ENCODE measurements around the gene CPNE8.
A peak's percentile ranks its signal among the peaks of the same experiment; 100 is the strongest.
"Not testable (repeated sequence)": the region's sequence is repeated elsewhere in the genome, so short reads cannot be mapped to it uniquely, and the experiment has no call there.

Gene CPNE8

DNA sequence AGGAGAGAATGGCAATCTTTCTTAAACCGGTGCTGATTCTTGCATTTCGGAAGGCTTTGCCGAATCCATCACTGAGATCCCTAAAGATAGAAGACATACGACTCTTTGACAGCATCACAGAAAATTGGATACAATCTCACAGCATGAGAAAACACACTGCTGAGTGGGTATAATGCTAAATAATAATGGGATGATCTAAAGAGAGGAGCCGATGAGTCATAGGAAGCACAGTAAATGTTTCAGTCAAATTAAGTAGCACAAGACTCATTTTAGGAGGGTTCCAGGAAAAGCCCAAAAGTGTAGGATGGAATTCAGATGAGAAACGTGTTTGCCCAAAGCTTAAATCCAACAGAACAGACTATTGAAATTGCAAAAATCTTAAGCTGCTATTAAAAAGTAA, 81.7 kb downstream of the CPNE8 start:
- no peak for DNase-seq

DNA sequence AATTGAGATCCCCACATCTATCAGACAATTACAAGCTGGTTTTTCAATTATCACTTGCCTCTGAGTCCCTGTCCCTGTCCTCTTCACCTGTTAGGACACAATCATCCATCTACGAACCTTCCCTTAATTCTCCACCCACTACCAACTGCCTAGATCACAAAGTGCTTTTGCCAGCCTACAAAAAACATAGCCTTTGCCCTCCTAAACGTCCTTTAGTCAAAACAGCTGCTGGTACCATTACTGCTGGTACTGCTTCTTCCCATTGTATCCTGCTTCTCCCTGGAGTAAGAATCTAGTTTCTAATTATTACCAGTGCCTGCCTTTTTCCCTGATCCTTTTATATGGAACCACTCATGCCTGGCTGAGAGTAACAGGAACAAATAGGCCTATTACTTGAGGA, 82.1 kb downstream of the CPNE8 start:
- no peak for DNase-seq

DNA sequence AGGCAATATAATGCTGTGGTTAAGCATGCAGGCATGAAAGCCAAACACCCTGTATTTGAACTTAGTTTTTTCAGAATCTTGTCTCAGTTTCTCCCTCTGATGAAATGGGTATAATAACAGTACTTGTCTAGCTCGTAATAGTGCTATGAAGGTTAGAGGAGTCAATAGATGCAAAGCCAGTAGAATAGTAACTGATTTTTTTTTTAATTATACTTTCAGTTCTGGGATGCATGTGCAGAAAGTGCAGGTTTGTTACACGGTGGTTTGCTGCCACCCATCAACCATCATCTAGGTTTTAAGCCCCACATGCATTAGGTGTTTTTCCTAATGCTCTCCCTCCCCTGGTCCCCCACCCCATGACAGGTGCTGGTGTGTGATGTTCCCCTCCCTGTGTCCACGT, 87.4 kb downstream of the CPNE8 start:
- DNase-seq = no peak

DNA sequence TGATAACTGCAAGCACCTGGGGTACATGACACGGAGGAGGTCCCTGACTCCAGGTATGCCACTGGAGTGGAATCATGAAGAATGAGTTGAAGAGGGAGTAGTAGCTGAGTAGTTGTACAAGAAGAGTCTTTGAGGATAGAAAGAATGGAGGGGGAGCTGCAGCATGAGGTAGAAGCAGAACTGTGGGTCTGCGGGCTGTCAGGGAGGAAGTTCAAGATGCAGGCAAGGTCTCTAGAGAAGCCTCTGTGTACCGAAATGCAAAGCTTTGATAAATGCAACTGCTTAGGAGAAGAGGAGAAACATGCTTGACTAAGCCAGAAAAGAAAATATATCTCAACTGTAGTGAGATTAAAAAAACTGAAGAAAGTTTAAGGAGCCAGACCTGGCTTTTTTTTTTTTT, 91.5 kb downstream of the CPNE8 start:
- DNase-seq = no peak

DNA sequence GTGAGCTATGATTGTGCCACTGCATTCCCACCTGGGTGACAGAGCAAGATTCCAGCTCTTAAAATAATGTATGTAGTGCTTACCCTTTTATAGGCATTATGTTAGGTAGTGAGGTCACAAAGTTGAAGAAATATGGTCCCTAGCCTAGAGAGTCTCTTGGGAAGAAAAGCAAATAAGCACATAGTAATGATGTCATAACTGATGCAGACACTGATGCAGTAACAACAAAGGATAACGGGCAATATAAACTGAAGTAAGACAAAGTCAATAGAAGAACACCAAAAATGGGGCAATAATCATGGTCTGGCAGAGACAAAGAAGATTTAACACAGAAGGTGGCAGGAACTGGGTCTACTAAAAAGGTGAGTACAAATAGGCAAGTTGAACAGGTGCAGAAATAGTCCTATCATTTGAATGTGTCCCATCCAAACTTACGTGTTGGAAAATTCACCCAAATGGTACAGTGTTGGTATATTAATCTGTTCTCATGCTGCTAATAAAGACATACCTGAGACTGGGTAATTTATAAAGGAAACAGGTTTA, 93.5 kb downstream of the CPNE8 start:
- no peak for DNase-seq

DNA sequence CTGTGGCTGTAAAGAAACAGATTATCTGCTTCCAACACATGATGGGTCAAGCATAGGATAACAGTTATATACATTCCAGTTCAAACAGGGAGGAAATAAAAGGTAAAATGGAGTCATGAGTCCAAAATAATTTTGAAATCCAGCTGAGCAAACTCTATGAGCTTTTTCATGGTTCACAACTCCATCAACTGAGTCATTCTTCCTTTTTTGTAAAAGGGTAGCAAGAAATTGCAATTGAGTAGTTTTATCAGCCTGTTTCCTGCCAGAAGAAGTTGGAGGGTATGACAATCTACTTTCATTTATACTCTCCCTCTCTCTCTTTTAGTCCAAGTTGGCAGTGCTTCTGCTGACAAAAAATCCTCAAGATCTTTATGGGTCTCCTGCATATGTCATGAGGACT, 95.6 kb downstream of the CPNE8 start:
- no peak for DNase-seq

DNA sequence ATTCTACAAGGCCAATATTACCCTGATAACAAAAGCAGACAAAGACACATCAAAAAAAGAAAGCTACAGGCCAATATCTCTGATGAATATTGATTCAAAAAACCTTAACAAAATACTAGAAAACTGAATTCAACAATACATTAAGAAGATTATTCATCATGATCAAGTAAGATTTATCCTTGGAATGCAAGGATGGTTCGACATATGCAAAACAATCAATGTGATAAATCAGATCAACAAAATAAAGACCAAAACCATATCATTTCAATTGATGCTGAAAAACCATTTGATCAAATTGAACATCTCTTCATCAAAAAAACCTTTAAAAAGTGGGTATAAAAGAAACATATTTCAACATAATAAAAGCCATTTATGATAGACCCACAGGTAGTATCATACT, 117.3 kb downstream of the CPNE8 start:
- no peak for DNase-seq

DNA sequence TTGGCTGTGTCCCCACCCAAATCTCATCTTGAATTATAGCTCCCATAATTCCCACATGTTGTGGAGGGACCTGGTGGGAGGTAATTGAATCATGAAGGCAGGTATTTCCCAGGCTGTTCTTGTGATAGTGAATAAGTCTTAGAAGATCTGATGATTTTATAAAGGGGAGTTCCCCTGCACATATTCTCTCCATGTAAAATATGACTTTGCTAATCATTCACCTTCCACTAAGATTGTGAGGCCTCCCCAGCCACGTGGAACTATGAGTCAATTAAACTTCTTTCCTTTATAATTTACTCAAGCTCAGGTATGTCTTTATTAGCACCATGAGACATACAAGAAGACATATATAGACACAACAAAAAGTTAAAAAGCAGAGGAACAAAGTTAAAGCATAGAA, 120.0 kb downstream of the CPNE8 start:
- DNase-seq = no peak

DNA sequence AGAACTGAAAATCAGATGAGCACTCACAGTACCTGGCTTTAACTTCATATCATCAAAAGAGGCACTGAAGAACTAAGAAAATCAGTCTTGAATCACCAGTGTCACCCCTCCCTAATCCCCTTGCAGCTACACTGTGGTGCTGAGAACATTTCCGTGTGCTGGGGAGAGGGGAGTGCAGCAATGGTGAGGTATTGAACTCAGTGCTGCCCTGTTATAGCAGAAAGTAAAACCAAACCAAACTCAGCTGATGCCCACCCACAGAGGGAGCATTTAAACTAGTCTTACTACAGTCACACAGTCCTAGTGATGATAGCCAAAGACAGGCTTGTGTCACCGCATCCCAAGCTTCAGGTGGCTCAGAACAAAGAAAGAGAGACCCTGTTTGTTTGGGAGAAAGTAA, 122.1 kb downstream of the CPNE8 start:
- DNase-seq = no peak

DNA sequence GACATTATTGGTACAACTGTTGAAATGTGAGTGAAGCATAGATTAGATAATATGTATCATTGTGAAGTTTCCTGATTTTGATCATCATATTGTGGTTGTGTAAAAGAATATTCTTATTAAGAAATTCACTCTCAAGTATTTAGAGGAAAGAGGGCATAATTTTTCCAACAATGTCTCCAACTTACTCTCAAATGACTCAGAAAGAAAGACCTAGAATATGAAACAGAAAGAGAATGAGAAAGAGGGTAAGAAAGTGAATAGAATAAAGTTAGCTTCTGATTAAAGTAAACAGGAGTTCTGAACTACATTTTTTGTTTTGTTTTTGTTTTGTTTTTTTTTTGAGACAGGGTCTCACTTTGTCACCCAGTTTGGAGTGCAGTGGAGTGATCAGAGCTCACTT, 123.0 kb downstream of the CPNE8 start:
- no peak for DNase-seq

DNA sequence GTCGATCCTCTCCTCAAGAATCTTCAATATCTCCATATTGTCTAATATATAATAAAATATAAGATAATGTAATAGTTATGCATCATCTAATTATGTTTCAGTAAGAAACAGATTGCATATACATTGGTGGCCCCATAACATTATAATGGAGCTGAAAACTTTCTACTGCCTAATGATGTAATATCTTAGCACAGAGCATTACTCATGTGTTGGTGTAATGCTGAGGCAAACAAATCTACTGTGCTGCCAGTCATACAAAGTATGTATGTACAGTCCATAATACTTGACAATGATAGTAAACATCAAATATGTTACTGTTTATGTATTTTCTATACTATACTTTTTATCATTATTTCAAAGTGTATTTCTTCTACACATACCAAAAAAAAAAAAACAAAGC, 128.7 kb downstream of the CPNE8 start:
- DNase-seq = peak; percentile 3 to 31

DNA sequence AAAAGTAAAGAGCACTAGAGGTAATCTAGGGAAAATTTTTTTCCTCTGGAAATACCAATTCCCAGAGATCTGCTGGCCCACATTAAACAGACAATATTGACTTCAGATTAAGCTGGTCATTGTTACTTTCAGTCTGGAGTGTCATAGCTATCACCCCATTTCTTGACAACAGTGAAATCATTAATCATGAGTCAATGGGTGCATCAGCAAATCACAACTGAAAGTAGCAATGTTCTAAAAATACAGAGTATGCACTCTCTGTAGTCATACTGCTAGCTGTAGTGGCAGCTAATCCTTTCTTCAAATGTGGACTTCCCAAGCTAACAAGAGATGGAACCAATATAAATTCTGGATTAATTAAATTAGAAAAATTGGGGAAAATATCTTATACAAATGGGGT, 129.9 kb downstream of the CPNE8 start:
- no peak for DNase-seq

DNA sequence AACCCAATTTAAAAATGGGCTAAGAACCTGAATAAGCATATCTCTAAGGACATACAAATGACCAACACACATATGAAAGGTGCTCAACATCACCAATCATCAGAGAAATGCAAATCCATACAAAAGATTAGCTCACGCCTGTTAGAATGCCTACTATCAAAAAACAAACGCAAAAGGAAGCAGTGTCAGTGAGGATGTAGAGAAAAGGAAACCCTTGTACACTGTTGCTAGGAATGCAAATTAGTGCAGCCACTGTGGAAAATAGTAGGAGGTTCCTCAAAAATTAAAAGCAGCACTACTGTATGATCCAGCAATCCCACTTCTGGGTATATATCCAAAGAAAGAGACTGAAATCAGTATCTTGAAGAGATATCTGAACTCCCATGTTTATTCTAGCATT, 133.0 kb downstream of the CPNE8 start:
- DNase-seq = no peak

DNA sequence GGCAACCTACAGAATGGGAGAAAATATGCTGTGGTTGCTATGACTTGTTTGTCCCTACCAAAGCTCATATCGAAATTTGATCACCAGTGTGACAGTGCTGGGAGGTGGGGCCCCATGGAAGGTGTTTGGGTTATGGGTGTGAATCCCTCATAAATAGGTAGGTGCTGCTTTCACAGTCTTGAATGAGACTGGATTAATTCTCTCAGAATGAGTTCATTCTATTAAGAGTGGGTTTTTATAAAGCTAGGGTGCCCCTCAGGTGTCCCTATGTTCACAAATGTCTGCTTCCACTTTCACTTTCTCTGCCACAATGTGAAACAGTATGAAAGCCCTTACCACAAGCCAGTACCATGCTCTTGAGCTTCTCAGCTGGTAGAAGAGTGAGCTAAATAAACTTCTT, 133.5 kb downstream of the CPNE8 start:
- DNase-seq = no peak

DNA sequence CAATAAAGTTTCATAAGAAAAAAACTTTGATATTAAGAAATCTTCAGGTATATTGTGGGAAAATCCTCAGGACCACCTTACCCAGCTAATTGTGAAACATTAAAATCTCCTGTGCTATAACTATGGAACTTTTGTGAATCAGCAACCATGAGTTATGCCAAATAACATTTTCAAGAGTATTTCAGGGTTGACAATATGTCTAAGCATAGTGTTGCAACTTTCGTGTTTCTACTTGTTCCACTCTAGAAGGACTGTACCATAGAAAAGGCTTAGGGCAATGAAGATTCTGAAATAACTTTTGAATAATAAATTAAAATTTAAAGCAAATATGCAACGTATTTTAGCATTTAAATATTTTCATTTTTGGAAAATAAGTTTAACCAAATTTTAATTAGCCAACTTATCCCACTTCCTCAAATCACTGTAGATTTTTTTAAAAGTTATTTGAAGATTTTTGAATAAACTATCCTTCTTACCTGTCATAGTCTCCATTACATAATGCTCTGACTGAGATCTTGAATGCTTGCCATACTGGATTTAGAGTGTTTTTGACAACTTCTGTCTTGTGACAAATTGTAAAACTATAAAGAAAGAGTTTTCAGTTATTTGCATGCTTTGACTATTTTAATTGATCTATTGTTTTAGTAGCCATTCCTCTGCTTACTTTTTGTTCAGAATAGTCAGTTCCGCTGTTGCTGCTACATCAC, 143.6 kb downstream of the CPNE8 start:
- DNase-seq = no peak

DNA sequence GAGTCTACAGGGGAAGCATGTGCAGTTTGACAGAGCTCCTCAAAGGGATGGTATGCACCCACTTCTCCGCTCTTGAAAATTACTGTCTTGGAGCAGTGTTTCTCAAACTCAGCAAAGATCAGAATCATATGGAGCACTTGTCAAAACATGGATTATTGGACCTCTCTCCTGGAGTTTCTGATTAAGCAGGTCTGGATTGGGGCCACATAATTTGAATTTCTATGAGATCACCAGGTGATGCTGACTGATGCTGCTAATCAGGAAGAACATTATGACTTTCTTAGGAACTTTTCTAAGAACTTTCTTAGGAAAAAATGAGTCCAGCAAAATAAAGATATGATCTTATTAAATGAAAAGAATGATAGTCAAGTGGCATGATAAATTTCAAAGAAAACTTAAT, 144.3 kb downstream of the CPNE8 start:
- no peak for DNase-seq

DNA sequence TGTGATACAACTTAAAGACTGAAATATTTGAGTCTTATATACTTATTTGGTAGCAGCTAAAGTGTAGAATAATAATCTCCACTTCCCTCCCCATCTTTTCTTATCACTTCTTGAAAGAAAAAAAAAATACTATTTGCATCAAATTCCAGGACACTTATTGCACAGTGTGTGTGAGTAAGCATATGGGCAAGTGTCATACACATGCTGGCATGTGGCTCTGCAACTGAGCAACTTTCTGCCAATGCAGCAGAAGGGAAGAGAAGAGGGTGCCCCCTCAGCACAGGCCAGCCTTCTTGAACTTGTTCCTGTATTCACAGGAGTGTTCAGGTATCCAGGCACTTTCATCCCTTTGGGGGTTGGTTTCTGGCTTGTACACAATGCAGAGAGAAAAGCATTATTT, 145.8 kb downstream of the CPNE8 start:
- no peak for DNase-seq

DNA sequence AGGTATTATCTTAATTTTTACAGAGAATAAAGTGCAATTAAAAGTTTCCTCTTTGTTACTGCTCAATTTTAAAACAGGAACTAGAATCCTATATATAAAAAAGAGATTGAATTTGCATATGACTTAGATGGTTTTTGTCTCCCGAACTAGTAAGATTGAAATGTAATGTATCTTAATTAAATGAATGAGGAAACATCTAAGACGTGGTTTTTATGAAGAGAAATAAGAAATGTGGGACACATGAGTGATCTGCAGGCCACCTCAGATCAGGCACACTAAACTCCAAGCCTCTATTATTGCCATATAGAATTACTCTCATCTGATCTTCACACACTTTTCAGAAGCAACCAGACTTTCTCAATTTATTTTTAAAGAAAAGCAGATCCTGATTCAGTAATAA, 158.6 kb downstream of the CPNE8 start:
- no peak for DNase-seq

DNA sequence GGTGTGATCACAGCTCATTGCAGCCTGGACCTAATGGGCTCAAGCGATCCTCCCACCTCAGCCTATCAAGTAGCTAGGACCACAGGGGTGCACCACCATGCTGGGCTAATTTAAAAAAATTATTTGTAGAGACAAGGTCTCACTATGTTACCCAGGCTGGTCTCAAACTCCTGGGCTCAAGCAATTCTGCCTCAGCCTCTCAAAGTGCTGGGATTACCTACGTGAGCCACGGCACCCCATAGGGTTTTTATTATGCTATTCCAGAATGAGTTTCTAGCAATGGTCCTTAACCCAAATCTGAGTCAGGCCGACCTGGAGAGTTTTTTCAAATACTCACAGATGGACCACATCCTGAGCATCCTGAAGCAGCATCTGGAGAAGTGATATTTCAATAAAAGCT, 159.8 kb downstream of the CPNE8 start:
- no peak for DNase-seq

DNA sequence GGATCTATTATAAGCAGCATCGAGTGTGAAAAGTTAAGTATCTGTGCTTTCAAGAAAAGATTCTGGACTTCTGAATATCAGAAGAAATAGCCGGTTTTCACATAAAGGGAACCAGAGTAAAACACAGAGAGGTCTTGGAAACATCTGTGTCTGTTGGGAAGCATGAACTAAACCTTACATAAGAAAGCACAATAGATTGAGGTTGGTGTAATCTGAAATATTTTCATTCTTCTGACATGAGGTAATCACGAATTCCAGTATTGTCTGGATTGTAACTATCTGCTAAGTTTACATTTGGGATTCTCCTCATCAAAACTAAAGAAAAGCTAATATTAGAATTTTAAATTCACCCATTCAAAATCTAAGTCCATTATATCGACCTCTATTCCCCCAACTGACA, 161.3 kb downstream of the CPNE8 start:
- DNase-seq = no peak

DNA sequence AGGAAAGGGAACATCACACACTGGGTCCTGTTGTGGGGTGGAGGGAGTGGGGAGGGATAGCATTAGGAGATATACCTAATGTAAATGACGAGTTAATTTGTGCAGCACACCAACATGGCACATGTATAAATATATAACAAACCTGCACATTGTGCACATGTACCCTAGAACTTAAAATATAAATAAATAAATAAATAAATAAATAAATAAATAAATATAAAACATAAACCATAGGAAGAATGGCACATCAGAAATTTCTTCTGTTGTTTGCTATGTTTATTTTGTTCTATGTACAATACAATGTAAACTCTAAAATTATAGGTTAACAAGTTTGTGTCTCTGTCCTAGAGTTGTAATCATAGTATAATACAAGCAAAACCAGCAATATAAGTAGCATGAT, 162.9 kb downstream of the CPNE8 start:
- DNase-seq = not testable (repeated sequence)

DNA sequence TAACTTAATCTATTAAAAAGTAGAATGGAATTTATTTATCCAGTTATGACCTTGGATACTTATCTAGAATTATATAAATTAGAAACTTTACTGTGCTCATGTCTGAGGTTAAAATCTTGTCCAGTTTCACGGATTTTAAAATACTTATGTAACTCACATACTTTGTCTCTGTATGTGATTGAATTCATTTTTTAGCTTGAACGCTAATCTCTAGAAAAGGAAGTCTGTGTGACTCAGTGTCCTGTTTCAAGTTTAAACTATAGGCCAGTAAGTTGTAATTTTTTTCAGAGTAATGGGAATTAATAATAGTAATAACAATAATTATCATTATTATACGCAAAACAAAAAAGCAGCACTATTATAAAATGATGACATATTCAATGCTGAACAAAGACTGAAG, 168.6 kb downstream of the CPNE8 start:
- no peak for DNase-seq

DNA sequence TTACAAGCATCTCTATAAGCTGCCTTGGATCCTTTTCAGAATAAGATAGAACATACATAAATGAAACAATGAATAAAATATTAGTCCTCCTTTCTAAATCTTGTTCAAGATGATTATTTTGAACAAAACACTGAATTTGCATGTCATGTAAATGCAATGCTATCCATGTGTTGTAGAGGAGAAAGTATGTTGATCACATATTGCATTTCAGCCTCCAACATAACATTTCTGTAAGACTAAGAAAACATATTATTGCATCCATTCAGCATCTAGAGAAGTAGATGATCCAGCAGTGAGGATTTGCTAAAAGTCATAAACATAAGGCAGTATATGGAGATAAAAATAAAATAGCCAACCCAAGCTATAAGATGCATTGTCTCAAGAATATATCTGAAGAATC, 172.6 kb downstream of the CPNE8 start:
- DNase-seq = no peak

DNA sequence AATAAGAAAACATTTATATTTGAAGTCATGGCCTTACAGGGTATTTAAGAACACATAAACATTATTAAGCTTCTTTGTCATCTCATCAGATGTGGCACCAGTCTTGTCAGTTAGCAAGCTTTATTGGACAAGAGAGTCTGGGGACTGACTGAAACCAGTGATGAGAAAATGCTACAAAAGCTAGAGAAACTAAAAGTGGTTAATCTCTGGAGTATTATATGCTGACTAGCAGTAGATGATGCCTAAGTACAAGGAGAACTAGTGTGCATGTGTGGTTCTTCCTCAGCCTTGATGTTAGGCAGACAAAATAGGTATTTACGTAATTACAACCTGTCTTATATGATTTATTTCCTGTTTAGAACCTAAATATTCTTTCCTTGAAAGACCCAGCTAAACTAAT, 176.5 kb downstream of the CPNE8 start:
- no peak for DNase-seq

DNA sequence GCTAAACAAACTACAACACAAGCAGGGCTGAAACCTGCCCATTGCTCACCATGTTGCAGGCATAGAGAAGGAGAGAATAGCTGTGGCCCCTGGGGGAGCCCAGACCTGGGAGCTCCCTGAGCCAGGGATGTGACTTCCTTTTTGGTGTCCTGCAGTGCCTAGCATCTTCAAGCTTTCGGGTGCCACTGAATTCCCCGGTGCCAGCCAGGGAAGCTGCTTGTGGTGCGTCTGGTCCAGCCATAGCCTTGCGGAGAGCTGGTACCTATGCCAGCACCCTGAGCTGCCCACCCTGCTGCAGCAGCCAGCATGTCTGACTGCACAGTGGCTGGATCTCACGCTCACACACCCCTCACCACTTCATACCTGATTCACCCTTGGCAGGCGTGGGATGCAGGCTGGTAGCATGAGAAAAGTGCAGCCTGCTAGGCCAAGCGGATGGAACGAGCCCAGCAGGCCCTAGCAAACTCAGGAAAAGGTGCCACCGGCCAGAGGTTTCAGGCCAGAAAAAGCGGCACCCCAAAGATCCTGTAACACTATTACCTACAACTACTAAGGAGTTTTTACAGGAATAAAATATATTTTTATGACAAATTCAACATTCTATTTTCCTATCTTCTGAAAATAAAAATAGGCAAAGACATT, 183.7 kb downstream of the CPNE8 start:
- DNase-seq = no peak

Measured in inflammatory macrophage (primary cell).